Trophoblast cell (in vitro differentiated cells and primary cell): ENCODE results near the gene TMEM273.

Experiments used
- DNase-seq, 2 donors: peaks; one replicate each; pipeline ENCODE4 v3.0.0-alpha.2; 2016
- H2AFZ ChIP-seq: 2 replicates; pipeline ENCODE4 v1.6.1; 2013; ENCODE audit warnings: low read length, moderate library complexity, mild to moderate bottlenecking; ENCODE audit not compliant: insufficient read depth, poor library complexity
- H2AK5ac ChIP-seq: 2 replicates; pipeline ENCODE4 v1.6.1; 2013; ENCODE audit warnings: mild to moderate bottlenecking, low read length
- H2BK120ac ChIP-seq: 2 replicates; pipeline ENCODE4 v1.6.1; 2013; ENCODE audit warnings: low read length, mild to moderate bottlenecking, moderate library complexity; ENCODE audit not compliant: insufficient read depth, poor library complexity
- H2BK12ac ChIP-seq: 2 replicates; pipeline ENCODE4 v1.6.1; 2013; ENCODE audit warnings: mild to moderate bottlenecking, low read length, moderate library complexity
- H2BK5ac ChIP-seq: 2 replicates; pipeline ENCODE4 v1.6.1; 2013; ENCODE audit warnings: low read length, low read depth, moderate library complexity, mild to moderate bottlenecking; ENCODE audit not compliant: poor library complexity
- H3K14ac ChIP-seq: 2 replicates; pipeline ENCODE4 v1.6.1; 2013; ENCODE audit warnings: mild to moderate bottlenecking, low read length
- H3K18ac ChIP-seq: 2 replicates; pipeline ENCODE4 v1.6.1; 2013; ENCODE audit warnings: mild to moderate bottlenecking, low read length
- H3K23ac ChIP-seq: 2 replicates; pipeline ENCODE4 v1.6.1; 2013; ENCODE audit warnings: low read length
- H3K27ac ChIP-seq: 2 replicates; pipeline ENCODE4 v1.5.1; 2013; ENCODE audit warnings: low read depth, mild to moderate bottlenecking, inconsistent platforms, low read length, moderate library complexity
- H3K27me3 ChIP-seq: 2 replicates; pipeline ENCODE4 v1.6.1; 2013; ENCODE audit warnings: inconsistent platforms, mild to moderate bottlenecking, low read length, moderate library complexity; ENCODE audit not compliant: insufficient read depth
- H3K36me3 ChIP-seq, 2 experiments: 1 replicate in 1 of 2; 2 replicates in 1 of 2; pipeline ENCODE4 v1.6.1; 2013; ENCODE audit warnings: low read length in 2 of 2, mild to moderate bottlenecking in 2 of 2, moderate library complexity in 1 of 2; ENCODE audit not compliant: insufficient read depth in 2 of 2, control insufficient read depth in 1 of 2
- H3K4ac ChIP-seq: 2 replicates; pipeline ENCODE4 v1.6.1; 2013; ENCODE audit warnings: low read depth, mild to moderate bottlenecking, low read length, moderate library complexity
- H3K4me1 ChIP-seq, 2 experiments: 1 replicate in 1 of 2; 2 replicates in 1 of 2; pipeline ENCODE4 v1.6.1; 2013; ENCODE audit warnings: low read length in 2 of 2, mild to moderate bottlenecking in 2 of 2, moderate library complexity in 1 of 2; ENCODE audit not compliant: insufficient read depth in 2 of 2, control insufficient read depth in 1 of 2
- H3K4me2 ChIP-seq: 2 replicates; pipeline ENCODE4 v1.6.1; 2013; ENCODE audit warnings: inconsistent platforms, mild to moderate bottlenecking, low read length, moderate library complexity
- H3K4me3 ChIP-seq: 2 replicates; pipeline ENCODE4 v1.5.1; 2013; ENCODE audit warnings: mild to moderate bottlenecking, low read depth, low read length, inconsistent platforms
- H3K79me1 ChIP-seq: one replicate; pipeline ENCODE4 v1.6.1; 2013; ENCODE audit warnings: low read length
- H3K79me2 ChIP-seq: 2 replicates; pipeline ENCODE4 v1.6.1; 2013; ENCODE audit warnings: low read length, mild to moderate bottlenecking; ENCODE audit not compliant: control insufficient read depth, insufficient read depth, poor library complexity
- H3K9ac ChIP-seq: 2 replicates; pipeline ENCODE4 v1.6.1; 2013; ENCODE audit warnings: mild to moderate bottlenecking, low read length
- H3K9me3 ChIP-seq: 2 replicates; pipeline ENCODE4 v1.6.1; 2013; ENCODE audit warnings: low read depth, mild to moderate bottlenecking, control low read depth, inconsistent platforms, low read length; ENCODE audit not compliant: insufficient read depth
- H4K12ac ChIP-seq: 2 replicates; pipeline ENCODE4 v1.6.1; 2013; ENCODE audit warnings: low read depth, mild to moderate bottlenecking, low read length, moderate library complexity
- H4K8ac ChIP-seq: 2 replicates; pipeline ENCODE4 v1.6.1; 2013; ENCODE audit warnings: low read depth, mild to moderate bottlenecking, low read length, moderate library complexity
- H4K91ac ChIP-seq: one replicate; pipeline ENCODE4 v1.6.1; 2013; ENCODE audit warnings: low read depth, mild to moderate bottlenecking, low read length, moderate library complexity
- WGBS: extraction: QIAGEN DNeasy Blood & Tissue Kit; methylation state at CpG from one replicate; pipeline ENCODE4 v1.1.7; 2013; ENCODE audit warnings: missing lambda C conversion rate; ENCODE audit not compliant: insufficient read length, insufficient coverage; ENCODE audit errors: extremely low coverage; 5-methylcytosine and 5-hydroxymethylcytosine counted together

The TMEM273 gene

DNA sequence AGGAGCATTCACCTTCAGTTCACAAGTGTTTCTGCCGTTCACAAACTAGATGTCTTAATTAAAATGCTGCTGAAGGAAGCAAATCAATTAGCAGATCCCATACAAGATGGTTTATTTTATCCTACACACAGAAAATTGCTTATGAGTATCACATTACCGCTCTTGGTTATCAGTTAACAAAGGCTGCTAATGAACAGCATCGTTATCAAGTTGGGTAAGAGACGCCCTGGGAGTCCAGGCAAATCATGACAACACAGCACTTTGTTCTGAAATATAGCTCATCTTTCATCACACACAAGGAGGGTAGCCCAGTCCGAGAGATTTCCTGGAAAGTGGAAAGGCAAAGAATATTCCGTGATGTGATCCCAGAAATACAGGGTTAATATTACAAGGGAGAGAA lies 33.5 kb downstream of the TMEM273 start:
- H2BK120ac ChIP-seq = no peak overlapping the region
- no peak overlapping the region for H3K4ac ChIP-seq
- H3K4me2 ChIP-seq = no peak overlapping the region
- H3K4me3 ChIP-seq = no peak overlapping the region
- no peaks in the 10 kb centered on the region for H3K27me3 ChIP-seq
- H3K79me2 ChIP-seq = no peaks in the 10 kb centered on the region
- H3K4me1 ChIP-seq = no peaks in the 10 kb centered on the region
- H2AFZ ChIP-seq = no peak overlapping the region
- no peak for DNase-seq
- no peak overlapping the region for H2BK12ac ChIP-seq
- H2AK5ac ChIP-seq = no peak overlapping the region
- H4K8ac ChIP-seq = no peak overlapping the region
- H3K27ac ChIP-seq = no peak overlapping the region
- H4K12ac ChIP-seq = no peak overlapping the region
- no peak overlapping the region for H4K91ac ChIP-seq
- no peaks in the 10 kb centered on the region for H3K79me1 ChIP-seq
- WGBS = no CpG with 5 or more reads among the region's 6 CpGs
- no peak overlapping the region for H3K18ac ChIP-seq
- no peak overlapping the region for H3K23ac ChIP-seq
- H2BK5ac ChIP-seq = no peak overlapping the region
- no peaks in the 10 kb centered on the region for H3K9me3 ChIP-seq
- H3K14ac ChIP-seq = no peak overlapping the region
- no peaks in the 10 kb centered on the region for H3K36me3 ChIP-seq
- no peak overlapping the region for H3K9ac ChIP-seq

GRCh38 chr10:49153971-49154370 lies 34.2 kb downstream of the TMEM273 start:
- H4K8ac ChIP-seq = no peak overlapping the region
- no peak overlapping the region for H4K12ac ChIP-seq
- H3K9me3 ChIP-seq = no peaks in the 10 kb centered on the region
- H2AK5ac ChIP-seq = no peak overlapping the region
- H2BK120ac ChIP-seq = no peak overlapping the region
- H3K14ac ChIP-seq = no peak overlapping the region
- H3K27me3 ChIP-seq = no peaks in the 10 kb centered on the region
- H3K36me3 ChIP-seq = no peaks in the 10 kb centered on the region
- WGBS = no CpG with 5 or more reads among the region's 1 CpG
- H3K79me1 ChIP-seq = no peaks in the 10 kb centered on the region
- H4K91ac ChIP-seq = no peak overlapping the region
- H3K4me3 ChIP-seq = no peak overlapping the region
- no peak overlapping the region for H3K4ac ChIP-seq
- H3K79me2 ChIP-seq = no peaks in the 10 kb centered on the region
- no peaks in the 10 kb centered on the region for H3K4me1 ChIP-seq
- H3K18ac ChIP-seq = no peak overlapping the region
- no peak for DNase-seq
- H3K23ac ChIP-seq = no peak overlapping the region
- H3K9ac ChIP-seq = no peak overlapping the region
- H3K4me2 ChIP-seq = no peak overlapping the region
- no peak overlapping the region for H2BK5ac ChIP-seq
- H2BK12ac ChIP-seq = no peak overlapping the region
- no peak overlapping the region for H3K27ac ChIP-seq
- no peak overlapping the region for H2AFZ ChIP-seq

DNA sequence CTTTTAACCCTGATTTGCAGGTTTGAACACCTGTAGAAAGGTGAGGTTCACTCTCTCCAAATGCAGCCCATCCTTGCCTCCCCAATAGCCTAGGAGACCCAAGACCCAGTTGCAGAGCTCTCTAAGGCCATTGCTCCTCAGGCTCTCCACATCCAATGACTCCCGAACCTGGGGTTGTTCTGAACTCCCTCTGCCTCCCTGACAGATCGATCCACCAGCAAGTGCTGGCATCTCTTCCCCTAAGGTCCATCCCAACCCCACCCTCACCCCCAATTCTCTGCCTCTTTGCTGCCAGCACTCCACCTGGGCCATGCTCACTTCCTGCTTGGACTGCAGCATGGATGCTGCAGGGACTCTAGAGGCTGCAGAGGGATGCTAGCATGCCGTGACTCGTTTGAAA lies 35.1 kb downstream of the TMEM273 start:
- no CpG with 5 or more reads among the region's 4 CpGs for WGBS
- no peak overlapping the region for H3K9ac ChIP-seq

GRCh38 chr10:49152663-49153062 lies 35.5 kb downstream of the TMEM273 start:
- H2BK5ac ChIP-seq = no peak overlapping the region
- no peak overlapping the region for H2BK12ac ChIP-seq
- no peak overlapping the region for H3K9ac ChIP-seq
- H3K27me3 ChIP-seq = no peaks in the 10 kb centered on the region
- no peak for DNase-seq
- H4K8ac ChIP-seq = no peak overlapping the region
- H3K79me2 ChIP-seq = no peaks in the 10 kb centered on the region
- H3K4ac ChIP-seq = no peak overlapping the region
- H4K12ac ChIP-seq = no peak overlapping the region
- no peak overlapping the region for H3K27ac ChIP-seq
- H3K36me3 ChIP-seq = no peaks in the 10 kb centered on the region
- no peak overlapping the region for H3K4me2 ChIP-seq
- no peaks in the 10 kb centered on the region for H3K9me3 ChIP-seq
- H3K14ac ChIP-seq = no peak overlapping the region
- H3K4me3 ChIP-seq = no peak overlapping the region
- no CpG with 5 or more reads among the region's 4 CpGs for WGBS
- no peak overlapping the region for H2BK120ac ChIP-seq
- H4K91ac ChIP-seq = no peak overlapping the region
- H3K79me1 ChIP-seq = no peaks in the 10 kb centered on the region
- no peak overlapping the region for H3K18ac ChIP-seq
- H3K4me1 ChIP-seq = no peaks in the 10 kb centered on the region
- no peak overlapping the region for H2AFZ ChIP-seq
- no peak overlapping the region for H2AK5ac ChIP-seq
- no peak overlapping the region for H3K23ac ChIP-seq

More for the DNA sequence above, 35.1 kb downstream of the TMEM273 start:
- Histone ChIP-seq H3K14ac (no peak overlapping the region), H4K8ac (no peak overlapping the region), H3K27me3 (no peaks in the 10 kb centered on the region), H3K9me3 (no peaks in the 10 kb centered on the region), H2BK5ac (no peak overlapping the region), H2BK12ac (no peak overlapping the region), H3K4me2 (no peak overlapping the region), H3K79me2 (no peaks in the 10 kb centered on the region), H3K4me1 (no peaks in the 10 kb centered on the region), H3K36me3 (no peaks in the 10 kb centered on the region), H3K18ac (no peak overlapping the region), H3K23ac (no peak overlapping the region), H4K91ac (no peak overlapping the region), H4K12ac (no peak overlapping the region), H2AK5ac (no peak overlapping the region), H3K27ac (no peak overlapping the region), H3K4me3 (no peak overlapping the region), H2BK120ac (no peak overlapping the region), H3K4ac (no peak overlapping the region), H2AFZ (no peak overlapping the region), H3K79me1 (no peaks in the 10 kb centered on the region)
- DNase-seq = no peak
